SK-N-SH (cell line): ENCODE results near the gene RIMKLA. TPM values are rescaled to one million over a fixed set of nuclear protein-coding genes. Genes with fewer than 3 reads are reported as not detected.

Experiments used
- CTCF ChIA-PET: fragments of 300-600, 350-600 bp; formaldehyde crosslinking; extraction: SDS; loops from one replicate; lab custom pipeline; 2021; lab: Yijun Ruan, JAX
- POLR2A ChIA-PET: fragments of 350-600 bp; sonication (Branson Sonifier 250); formaldehyde crosslinking; extraction: SDS; loops from one replicate; lab custom pipeline; 2020; ENCODE audit warnings: antibody characterized with exemption, inconsistent platforms; lab: Yijun Ruan, JAX
- DNase-seq: peaks from one replicate; pipeline ENCODE4 v3.0.0; 2012
- H2AFZ ChIP-seq: fragments of 200-600 bp; sonication (generic); 2 replicates; pipeline ENCODE4 v1.8.1; 2016; ENCODE audit warnings: antibody characterized with exemption, mild to moderate bottlenecking, low read depth
- H3F3A ChIP-seq: fragments of 200-600 bp; sonication (generic); replicated peaks from 2 replicates; pipeline ENCODE3; 2016; ENCODE audit warnings: antibody characterized with exemption, mild to moderate bottlenecking; ENCODE audit not compliant: insufficient read depth
- H3K27ac ChIP-seq, 2 experiments: fragments of 200-500 bp in 1 of 2; fragments of 200-600 bp in 1 of 2; sonication (Bioruptor generic) in 1 of 2; sonication (generic), shearing (Covaris generic) in 1 of 2; 2 replicates each; pipeline versions ENCODE4 v1.5.1 to v1.6.1; 2014 to 2016; ENCODE audit warnings: low read depth in 2 of 2, inconsistent platforms in 1 of 2, low read length in 1 of 2, mild to moderate bottlenecking in 1 of 2, mixed read lengths in 1 of 2
- H3K27me3 ChIP-seq: fragments of 200-600 bp; sonication (generic), shearing (Covaris generic); 2 replicates; pipeline ENCODE4 v1.6.1; 2016; ENCODE audit warnings: mixed run types; ENCODE audit not compliant: insufficient read depth
- H3K36me3 ChIP-seq, 2 experiments: fragments of 200-500 bp in 1 of 2; fragments of 200-600 bp in 1 of 2; sonication (Bioruptor generic) in 1 of 2; sonication (generic) in 1 of 2; replicated peaks in 1 of 2; 2 replicates each; pipeline versions ENCODE3 to v1.5.1; 2014 to 2016; ENCODE audit warnings: low read length in 1 of 2, mild to moderate bottlenecking in 1 of 2; ENCODE audit not compliant: insufficient read depth in 2 of 2, control insufficient read depth in 1 of 2
- H3K4me1 ChIP-seq, 2 experiments: fragments of 200-500 bp in 1 of 2; fragments of 200-600 bp in 1 of 2; sonication (Bioruptor generic) in 1 of 2; sonication (generic), shearing (Covaris generic) in 1 of 2; 2 replicates each; pipeline versions ENCODE4 v1.5.1 to v1.6.1; 2014 to 2016; ENCODE audit warnings: low read depth in 1 of 2, low read length in 1 of 2, mixed run types in 1 of 2; ENCODE audit not compliant: insufficient read depth in 2 of 2, control insufficient read depth in 1 of 2
- H3K4me2 ChIP-seq: fragments of 200-600 bp; sonication (generic), shearing (Covaris generic); 2 replicates; pipeline ENCODE4 v1.6.1; 2017; ENCODE audit warnings: mixed run types
- H3K4me3 ChIP-seq, 2 experiments: fragments of 200-500 bp in 1 of 2; fragments of 200-600 bp in 1 of 2; sonication (Bioruptor generic) in 1 of 2; sonication (generic), shearing (Covaris generic) in 1 of 2; 2 replicates each; pipeline versions ENCODE4 v1.5.1 to v1.8.1; 2014 to 2016; ENCODE audit warnings: low read depth in 2 of 2, inconsistent platforms in 1 of 2, low read length in 1 of 2, mild to moderate bottlenecking in 1 of 2, mixed read lengths in 1 of 2, moderate library complexity in 1 of 2
- H3K79me2 ChIP-seq: fragments of 200-600 bp; sonication (generic); 2 replicates; pipeline ENCODE4 v1.8.1; 2017; ENCODE audit warnings: mild to moderate bottlenecking; ENCODE audit not compliant: insufficient read depth
- H3K9ac ChIP-seq: fragments of 200-600 bp; sonication (generic); 2 replicates; pipeline ENCODE4 v1.6.1; 2017; ENCODE audit warnings: mixed run types
- H3K9me2 ChIP-seq: fragments of 200-600 bp; sonication (generic); 2 replicates; pipeline ENCODE4 v1.6.1; 2017; ENCODE audit warnings: mixed run types
- H3K9me3 ChIP-seq: fragments of 200-600 bp; sonication (generic); 2 replicates; pipeline ENCODE4 v1.6.1; 2017; ENCODE audit warnings: mixed run types, mild to moderate bottlenecking, moderate library complexity
- H4K20me1 ChIP-seq: fragments of 200-600 bp; sonication (generic); 2 replicates; pipeline ENCODE4 v1.6.1; 2017; ENCODE audit warnings: mild to moderate bottlenecking, mixed run types; ENCODE audit not compliant: insufficient read depth
- CHD2 ChIP-seq: fragments of 150-350 bp; IDR thresholded peaks from 2 replicates; pipeline ENCODE4 v1.6.1; 2018; ENCODE audit warnings: low read length; ENCODE audit not compliant: partially characterized antibody
- ELF1 ChIP-seq: IDR thresholded peaks from 2 replicates; pipeline ENCODE4 v1.4.0; 2012
- EP300 ChIP-seq, 2 experiments: IDR thresholded peaks; 2 replicates each; pipeline versions ENCODE4 v1.4.0 to v1.6.1; 2012; ENCODE audit warnings: borderline replicate concordance in 1 of 2, low read depth in 1 of 2, low read length in 1 of 2
- FOSL2 ChIP-seq: IDR thresholded peaks from 2 replicates; pipeline ENCODE4 v1.4.0; 2012; ENCODE audit warnings: low read depth, mild to moderate bottlenecking, moderate library complexity, borderline replicate concordance
- FOXJ3 ChIP-seq: sonication (generic); formaldehyde crosslinking; IDR thresholded peaks from 2 replicates; pipeline ENCODE4 v1.5.1; 2020; ENCODE audit warnings: mild to moderate bottlenecking, missing genetic modification reagents
- FOXM1 ChIP-seq: IDR thresholded peaks from 2 replicates; pipeline ENCODE4 v1.4.0; 2012; ENCODE audit warnings: low read depth, mild to moderate bottlenecking
- GATA2 ChIP-seq: sonication (generic); formaldehyde crosslinking; IDR thresholded peaks from 2 replicates; pipeline ENCODE4 v1.5.0; 2020; ENCODE audit warnings: mild to moderate bottlenecking, missing genetic modification reagents
- JUND ChIP-seq: IDR thresholded peaks from 2 replicates; pipeline ENCODE4 v1.4.0; 2012
- MEF2A ChIP-seq: IDR thresholded peaks from 2 replicates; pipeline ENCODE4 v1.4.0; 2012; ENCODE audit warnings: low read depth, borderline replicate concordance
- MXI1 ChIP-seq: IDR thresholded peaks from 2 replicates; pipeline ENCODE4 v1.6.1; 2012; ENCODE audit warnings: mild to moderate bottlenecking, low read depth, low read length, improper control_type of control experiment
- NRF1 ChIP-seq: IDR thresholded peaks from 2 replicates; pipeline ENCODE4 v1.6.1; 2012; ENCODE audit warnings: low read depth, mild to moderate bottlenecking, low read length
- POLR2AphosphoS5 ChIP-seq: IDR thresholded peaks from 2 replicates; pipeline ENCODE4 v1.6.1; 2012; ENCODE audit warnings: low read depth, low read length
- RFX5 ChIP-seq: IDR thresholded peaks from 2 replicates; pipeline ENCODE4 v1.6.1; 2012; ENCODE audit warnings: mild to moderate bottlenecking, improper control_type of control experiment, low read length
- RXRA ChIP-seq: IDR thresholded peaks from 2 replicates; pipeline ENCODE4 v1.4.0; 2012; ENCODE audit warnings: low read depth, mild to moderate bottlenecking, borderline replicate concordance
- SMC3 ChIP-seq: IDR thresholded peaks from 2 replicates; pipeline ENCODE4 v1.6.1; 2012; ENCODE audit warnings: low read depth, low read length, improper control_type of control experiment
- TCF12 ChIP-seq: IDR thresholded peaks from 2 replicates; pipeline ENCODE4 v1.4.0; 2012
- TEAD4 ChIP-seq: IDR thresholded peaks from 2 replicates; pipeline ENCODE4 v1.4.0; 2012; ENCODE audit warnings: mild to moderate bottlenecking, borderline replicate concordance; ENCODE audit not compliant: insufficient read depth
- YY1 ChIP-seq: IDR thresholded peaks from 2 replicates; pipeline ENCODE4 v1.4.0; 2012; ENCODE audit warnings: low read depth, mild to moderate bottlenecking
- WGBS: methylation state at CpG from one replicate; pipeline ENCODE4 v1.1.6; 2017; ENCODE audit warnings: low lambda C conversion rate; 5-methylcytosine and 5-hydroxymethylcytosine counted together
- polyA plus RNA-seq, 3 experiments: library from polyadenylated mRNA; depleted of rRNA; stranded (reverse); fragments of >200 nt; gene quantifications; 2 replicates each; pipeline ENCODE4 v1.2.3, GENCODE V29; 2012
- TF ChIP-seq, protein P1 (sequence below): fragments of 150-350 bp; IDR thresholded peaks from 2 replicates; pipeline ENCODE4 v1.6.1; 2016; ENCODE audit warnings: mild to moderate bottlenecking, low read depth, low read length
- TF ChIP-seq, protein P2 (sequence below): IDR thresholded peaks from 2 replicates; pipeline ENCODE4 v1.4.0; 2012; ENCODE audit warnings: low read depth
- TF ChIP-seq, protein P3 (sequence below): IDR thresholded peaks from 2 replicates; pipeline ENCODE4 v1.6.1; 2012; ENCODE audit warnings: mild to moderate bottlenecking, low read depth, low read length, moderate library complexity

RIMKLA gene
- polyA plus RNA-seq, 1 of the 3 experiments (the other 2 are of a cell fraction): 0.08 TPM

DNA sequence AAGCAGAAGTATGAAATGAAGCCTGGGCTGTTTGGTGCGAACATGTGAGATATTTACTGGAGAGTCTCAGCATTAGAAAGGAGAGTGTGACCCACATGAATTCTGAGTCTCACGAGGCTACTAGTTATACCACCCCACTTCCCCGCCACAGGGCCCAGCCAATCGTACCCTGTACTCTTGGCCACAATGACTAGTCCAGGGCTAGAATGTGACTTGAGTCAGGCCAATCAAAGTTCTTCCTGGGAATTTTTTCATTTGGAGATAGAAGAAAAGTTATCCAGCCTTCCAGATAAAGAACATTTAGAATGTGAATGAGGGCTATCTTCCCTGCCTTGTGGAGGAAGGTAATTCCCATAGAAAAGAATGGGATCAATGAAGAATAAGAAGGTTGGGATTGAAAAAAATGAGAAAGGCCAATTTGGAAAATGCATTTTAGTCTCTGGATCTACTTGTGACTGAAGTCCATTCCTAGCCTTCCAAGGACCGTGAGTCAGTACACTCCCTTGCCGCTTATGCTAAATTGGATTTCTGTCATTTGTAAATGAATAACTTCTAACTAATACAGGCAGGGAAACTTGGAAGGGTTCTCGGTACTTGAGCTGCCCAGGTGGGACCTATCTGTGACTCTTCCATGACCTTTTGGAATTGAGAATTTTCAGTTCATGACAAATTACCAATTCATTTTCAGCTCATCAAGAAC lies 12.3 kb upstream of the RIMKLA start:
- H2AFZ ChIP-seq: no peak overlapping the region
- no peaks in the 10 kb centered on the region for H3K36me3 ChIP-seq
- TF ChIP-seq POLR2AphosphoS5: no peak
- no peak for TF ChIP-seq MEF2A
- TF ChIP-seq RFX5: no peak
- TF ChIP-seq, protein P1, sequence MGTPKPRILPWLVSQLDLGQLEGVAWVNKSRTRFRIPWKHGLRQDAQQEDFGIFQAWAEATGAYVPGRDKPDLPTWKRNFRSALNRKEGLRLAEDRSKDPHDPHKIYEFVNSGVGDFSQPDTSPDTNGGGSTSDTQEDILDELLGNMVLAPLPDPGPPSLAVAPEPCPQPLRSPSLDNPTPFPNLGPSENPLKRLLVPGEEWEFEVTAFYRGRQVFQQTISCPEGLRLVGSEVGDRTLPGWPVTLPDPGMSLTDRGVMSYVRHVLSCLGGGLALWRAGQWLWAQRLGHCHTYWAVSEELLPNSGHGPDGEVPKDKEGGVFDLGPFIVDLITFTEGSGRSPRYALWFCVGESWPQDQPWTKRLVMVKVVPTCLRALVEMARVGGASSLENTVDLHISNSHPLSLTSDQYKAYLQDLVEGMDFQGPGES: no peak
- TF ChIP-seq TCF12: no peak
- no peak for TF ChIP-seq ELF1
- TF ChIP-seq JUND: no peak
- no peak for TF ChIP-seq TEAD4
- TF ChIP-seq RXRA: no peak
- TF ChIP-seq, protein P2, sequence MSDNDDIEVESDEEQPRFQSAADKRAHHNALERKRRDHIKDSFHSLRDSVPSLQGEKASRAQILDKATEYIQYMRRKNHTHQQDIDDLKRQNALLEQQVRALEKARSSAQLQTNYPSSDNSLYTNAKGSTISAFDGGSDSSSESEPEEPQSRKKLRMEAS: no peak
- H3F3A ChIP-seq: no peaks in the 10 kb centered on the region
- DNase-seq: no peak
- no peaks in the 10 kb centered on the region for H3K9me3 ChIP-seq
- H3K4me2 ChIP-seq: no peak overlapping the region
- no peak overlapping the region for H3K27ac ChIP-seq
- H3K4me3 ChIP-seq: no peak overlapping the region
- H3K4me1 ChIP-seq: no peaks in the 10 kb centered on the region
- H3K9me2 ChIP-seq: no peaks in the 10 kb centered on the region
- WGBS: 56% methylated on average over 7 of the region's 7 CpGs
- ChIA-PET CTCF (interaction anchor here (1.0 to 1.5 kb wide), 2 partner anchors 8 to 30 kb away, joined by 3 to 4 read pairs; no protein-coding TSS in a partner anchor), POLR2A (no interaction called here)
- no peaks in the 10 kb centered on the region for H4K20me1 ChIP-seq
- no peaks in the 10 kb centered on the region for H3K79me2 ChIP-seq
- no peak overlapping the region for H3K9ac ChIP-seq
- 0 out of 2 replicates have a peak, but pooled peaks cover 3% of the 10 kb centered on the region for H3K27me3 ChIP-seq

DNA sequence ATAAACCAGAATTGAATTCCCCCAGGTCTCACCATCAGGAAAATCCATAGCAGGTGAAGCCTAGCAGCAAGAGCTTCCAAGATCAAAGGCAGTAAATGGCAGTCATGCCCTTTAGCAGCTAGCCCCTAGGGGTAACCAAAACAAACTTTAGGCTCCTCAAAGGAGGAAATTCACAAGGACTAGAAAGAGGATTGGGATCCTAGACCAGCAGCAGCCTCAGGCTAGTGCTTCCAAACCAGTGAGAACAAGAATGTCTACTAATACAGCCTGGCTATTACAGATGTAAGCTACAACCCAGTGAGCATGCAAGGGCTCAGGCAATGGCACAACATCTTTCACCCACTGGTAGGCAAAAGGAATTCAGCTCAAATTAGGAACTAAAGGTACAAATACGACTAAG lies 11.1 kb upstream of the RIMKLA start:
- DNase-seq: no peak
- no peak for TF ChIP-seq MXI1
- no peak for TF ChIP-seq FOSL2
- TF ChIP-seq EP300 (IDR thresholded peaks at IDR 0.05; ENCODE audit: borderline replicate concordance in 1 of 2, low read depth in 1 of 2, low read length in 1 of 2): no peak
- TF ChIP-seq TEAD4: no peak
- TF ChIP-seq FOXJ3 (CRISPR knock-in tag): no peak
- no peak for TF ChIP-seq NRF1
- no peak for TF ChIP-seq FOXM1
- TF ChIP-seq SMC3: no peak
- TF ChIP-seq CHD2: no peak
- TF ChIP-seq GATA2 (CRISPR knock-in tag): no peak
- TF ChIP-seq, protein P1: no peak
- TF ChIP-seq, protein P3, sequence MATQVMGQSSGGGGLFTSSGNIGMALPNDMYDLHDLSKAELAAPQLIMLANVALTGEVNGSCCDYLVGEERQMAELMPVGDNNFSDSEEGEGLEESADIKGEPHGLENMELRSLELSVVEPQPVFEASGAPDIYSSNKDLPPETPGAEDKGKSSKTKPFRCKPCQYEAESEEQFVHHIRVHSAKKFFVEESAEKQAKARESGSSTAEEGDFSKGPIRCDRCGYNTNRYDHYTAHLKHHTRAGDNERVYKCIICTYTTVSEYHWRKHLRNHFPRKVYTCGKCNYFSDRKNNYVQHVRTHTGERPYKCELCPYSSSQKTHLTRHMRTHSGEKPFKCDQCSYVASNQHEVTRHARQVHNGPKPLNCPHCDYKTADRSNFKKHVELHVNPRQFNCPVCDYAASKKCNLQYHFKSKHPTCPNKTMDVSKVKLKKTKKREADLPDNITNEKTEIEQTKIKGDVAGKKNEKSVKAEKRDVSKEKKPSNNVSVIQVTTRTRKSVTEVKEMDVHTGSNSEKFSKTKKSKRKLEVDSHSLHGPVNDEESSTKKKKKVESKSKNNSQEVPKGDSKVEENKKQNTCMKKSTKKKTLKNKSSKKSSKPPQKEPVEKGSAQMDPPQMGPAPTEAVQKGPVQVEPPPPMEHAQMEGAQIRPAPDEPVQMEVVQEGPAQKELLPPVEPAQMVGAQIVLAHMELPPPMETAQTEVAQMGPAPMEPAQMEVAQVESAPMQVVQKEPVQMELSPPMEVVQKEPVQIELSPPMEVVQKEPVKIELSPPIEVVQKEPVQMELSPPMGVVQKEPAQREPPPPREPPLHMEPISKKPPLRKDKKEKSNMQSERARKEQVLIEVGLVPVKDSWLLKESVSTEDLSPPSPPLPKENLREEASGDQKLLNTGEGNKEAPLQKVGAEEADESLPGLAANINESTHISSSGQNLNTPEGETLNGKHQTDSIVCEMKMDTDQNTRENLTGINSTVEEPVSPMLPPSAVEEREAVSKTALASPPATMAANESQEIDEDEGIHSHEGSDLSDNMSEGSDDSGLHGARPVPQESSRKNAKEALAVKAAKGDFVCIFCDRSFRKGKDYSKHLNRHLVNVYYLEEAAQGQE: no peak
- TF ChIP-seq YY1: no peak
- no peak for TF ChIP-seq POLR2AphosphoS5
- Histone ChIP-seq H3F3A (no peaks in the 10 kb centered on the region), H3K9me2 (no peaks in the 10 kb centered on the region), H3K4me1 (no peaks in the 10 kb centered on the region), H3K27ac (no peak overlapping the region), H3K79me2 (no peaks in the 10 kb centered on the region), H2AFZ (no peak overlapping the region), H3K4me3 (no peak overlapping the region), H3K36me3 (no peaks in the 10 kb centered on the region), H3K27me3 (peaks cover 3% of the 10 kb centered on the region; the same call in 1 of the 2 replicates), H4K20me1 (no peaks in the 10 kb centered on the region), H3K4me2 (no peak overlapping the region), H3K9ac (no peak overlapping the region), H3K9me3 (no peaks in the 10 kb centered on the region)
- ChIA-PET CTCF (interaction anchor here (1.0 to 1.5 kb wide), 3 partner anchors 11 to 31 kb away, joined by 3 to 5 read pairs (median 3); no protein-coding TSS in a partner anchor), POLR2A (no interaction called here)
- WGBS: 6% methylated on average over 1 of the region's 1 CpG
